ENCODE results near the gene MAPT.

MAPT gene

DNA sequence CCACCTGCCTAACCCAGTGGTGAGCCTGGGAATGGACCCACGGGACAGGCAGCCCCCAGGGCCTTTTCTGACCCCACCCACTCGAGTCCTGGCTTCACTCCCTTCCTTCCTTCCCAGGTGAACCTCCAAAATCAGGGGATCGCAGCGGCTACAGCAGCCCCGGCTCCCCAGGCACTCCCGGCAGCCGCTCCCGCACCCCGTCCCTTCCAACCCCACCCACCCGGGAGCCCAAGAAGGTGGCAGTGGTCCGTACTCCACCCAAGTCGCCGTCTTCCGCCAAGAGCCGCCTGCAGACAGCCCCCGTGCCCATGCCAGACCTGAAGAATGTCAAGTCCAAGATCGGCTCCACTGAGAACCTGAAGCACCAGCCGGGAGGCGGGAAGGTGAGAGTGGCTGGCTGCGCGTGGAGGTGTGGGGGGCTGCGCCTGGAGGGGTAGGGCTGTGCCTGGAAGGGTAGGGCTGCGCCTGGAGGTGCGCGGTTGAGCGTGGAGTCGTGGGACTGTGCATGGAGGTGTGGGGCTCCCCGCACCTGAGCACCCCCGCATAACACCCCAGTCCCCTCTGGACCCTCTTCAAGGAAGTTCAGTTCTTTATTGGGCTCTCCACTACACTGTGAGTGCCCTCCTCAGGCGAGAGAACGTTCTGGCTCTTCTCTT lies 102.1 kb downstream of the MAPT start:
- no peak for DNase-seq (ENCODE audit: low read depth)
- H3K4me3 ChIP-seq (ENCODE audit: low read depth, low read length), result no peak overlapping the region
- TF ChIP-seq POLR2A (IDR thresholded peaks at IDR 0.05; ENCODE audit: extremely low read depth, insufficient read length) (no peak), CTCF (IDR thresholded peaks at IDR 0.05; ENCODE audit: low read depth, low read length) (no peak), MYC (IDR thresholded peaks at IDR 0.05; ENCODE audit: low read depth, low read length) (no peak)
- TF ChIP-seq, protein P1, sequence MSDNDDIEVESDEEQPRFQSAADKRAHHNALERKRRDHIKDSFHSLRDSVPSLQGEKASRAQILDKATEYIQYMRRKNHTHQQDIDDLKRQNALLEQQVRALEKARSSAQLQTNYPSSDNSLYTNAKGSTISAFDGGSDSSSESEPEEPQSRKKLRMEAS (IDR thresholded peaks at IDR 0.05; ENCODE audit: low read depth, low read length), result no peak

- no peak for DNase-seq (ENCODE audit: low read depth)
- TF ChIP-seq MYC (IDR thresholded peaks at IDR 0.05; ENCODE audit: low read depth, low read length) (no peak), POLR2A (IDR thresholded peaks at IDR 0.05; ENCODE audit: extremely low read depth, insufficient read length) (no peak), CTCF (IDR thresholded peaks at IDR 0.05; ENCODE audit: low read depth, low read length) (no peak)
- TF ChIP-seq, protein P1 (IDR thresholded peaks at IDR 0.05; ENCODE audit: low read depth, low read length), result no peak
- H3K4me3 ChIP-seq (ENCODE audit: low read depth, low read length), result no peak overlapping the region
Observed at GRCh38 chr17:45997166-45997565, 102.8 kb downstream of the MAPT start.

DNA sequence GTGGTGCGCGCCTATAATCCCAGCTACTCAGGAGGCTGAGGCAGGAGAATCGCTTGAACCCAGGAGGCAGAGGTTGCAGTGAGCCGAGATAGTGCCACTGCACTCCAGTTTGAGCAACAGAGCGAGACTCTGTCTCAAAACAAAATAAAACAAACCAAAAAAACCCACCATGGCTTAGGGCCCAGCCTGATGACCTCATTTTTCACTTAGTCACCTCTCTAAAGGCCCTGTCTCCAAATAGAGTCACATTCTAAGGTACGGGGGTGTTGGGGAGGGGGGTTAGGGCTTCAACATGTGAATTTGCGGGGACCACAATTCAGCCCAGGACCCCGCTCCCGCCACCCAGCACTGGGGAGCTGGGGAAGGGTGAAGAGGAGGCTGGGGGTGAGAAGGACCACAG lies 103.3 kb downstream of the MAPT start:
- TF ChIP-seq POLR2A (IDR thresholded peaks at IDR 0.05; ENCODE audit: extremely low read depth, insufficient read length), result no peak
- TF ChIP-seq, protein P1 (IDR thresholded peaks at IDR 0.05; ENCODE audit: low read depth, low read length), result no peak
- no peak for TF ChIP-seq CTCF (IDR thresholded peaks at IDR 0.05; ENCODE audit: low read depth, low read length)
- no peak for TF ChIP-seq MYC (IDR thresholded peaks at IDR 0.05; ENCODE audit: low read depth, low read length)
- H3K4me3 ChIP-seq (ENCODE audit: low read depth, low read length), result no peak overlapping the region
- DNase-seq (ENCODE audit: low read depth), result no peak

DNA sequence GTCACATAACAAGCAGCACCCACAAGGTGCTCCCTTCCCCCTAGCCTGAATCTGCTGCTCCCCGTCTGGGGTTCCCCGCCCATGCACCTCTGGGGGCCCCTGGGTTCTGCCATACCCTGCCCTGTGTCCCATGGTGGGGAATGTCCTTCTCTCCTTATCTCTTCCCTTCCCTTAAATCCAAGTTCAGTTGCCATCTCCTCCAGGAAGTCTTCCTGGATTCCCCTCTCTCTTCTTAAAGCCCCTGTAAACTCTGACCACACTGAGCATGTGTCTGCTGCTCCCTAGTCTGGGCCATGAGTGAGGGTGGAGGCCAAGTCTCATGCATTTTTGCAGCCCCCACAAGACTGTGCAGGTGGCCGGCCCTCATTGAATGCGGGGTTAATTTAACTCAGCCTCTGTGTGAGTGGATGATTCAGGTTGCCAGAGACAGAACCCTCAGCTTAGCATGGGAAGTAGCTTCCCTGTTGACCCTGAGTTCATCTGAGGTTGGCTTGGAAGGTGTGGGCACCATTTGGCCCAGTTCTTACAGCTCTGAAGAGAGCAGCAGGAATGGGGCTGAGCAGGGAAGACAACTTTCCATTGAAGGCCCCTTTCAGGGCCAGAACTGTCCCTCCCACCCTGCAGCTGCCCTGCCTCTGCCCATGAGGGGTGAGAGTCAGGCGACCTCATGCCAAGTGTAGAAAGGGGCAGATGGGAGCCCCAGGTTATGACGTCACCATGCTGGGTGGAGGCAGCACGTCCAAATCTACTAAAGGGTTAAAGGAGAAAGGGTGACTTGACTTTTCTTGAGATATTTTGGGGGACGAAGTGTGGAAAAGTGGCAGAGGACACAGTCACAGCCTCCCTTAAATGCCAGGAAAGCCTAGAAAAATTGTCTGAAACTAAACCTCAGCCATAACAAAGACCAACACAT lies 104.9 kb downstream of the MAPT start, which contains the start of gene STH:
Gene STH (plus strand): TSS at position 264 of the 913 bp plus-strand sequence. CDS start 30 bp downstream, at position 294.
- H3K4me3 ChIP-seq (ENCODE audit: low read depth, low read length), result no peak within 1 kb of the TSS
- no peak for TF ChIP-seq MYC (IDR thresholded peaks at IDR 0.05; ENCODE audit: low read depth, low read length)
- TF ChIP-seq, protein P1 (IDR thresholded peaks at IDR 0.05; ENCODE audit: low read depth, low read length), result no peak
- TF ChIP-seq CTCF (IDR thresholded peaks at IDR 0.05; ENCODE audit: low read depth, low read length), result no peak
- no peak for TF ChIP-seq POLR2A (IDR thresholded peaks at IDR 0.05; ENCODE audit: extremely low read depth, insufficient read length)
- no peak for DNase-seq (ENCODE audit: low read depth)

GRCh38 chr17:45999900-46000290 lies 105.5 kb downstream of the MAPT start:
- no peak overlapping the region for H3K4me3 ChIP-seq (ENCODE audit: low read depth, low read length)
- DNase-seq (ENCODE audit: low read depth), result no peak
- TF ChIP-seq MYC (IDR thresholded peaks at IDR 0.05; ENCODE audit: low read depth, low read length) (no peak), CTCF (IDR thresholded peaks at IDR 0.05; ENCODE audit: low read depth, low read length) (no peak), POLR2A (IDR thresholded peaks at IDR 0.05; ENCODE audit: extremely low read depth, insufficient read length) (no peak)
- TF ChIP-seq, protein P1 (IDR thresholded peaks at IDR 0.05; ENCODE audit: low read depth, low read length), result no peak

Data from NB4 (cell line).